Erythroblast (primary cell): Measurements from ENCODE around the gene CYP2C19.
"Not testable (repeated sequence)": the region's sequence is repeated elsewhere in the genome, so short reads cannot be mapped to it uniquely, and the experiment has no call there.

ENCODE experiments used
- DNase-seq, 2 experiments: peaks; one replicate each; lab custom pipeline; 2025; lab: John Stamatoyannopoulos, UW
- GATA1 ChIP-seq: IDR thresholded peaks from 2 replicates; pipeline ENCODE4 v1.6.1; 2011; ENCODE audit warnings: low read depth, mild to moderate bottlenecking, control low read depth, low read length, moderate library complexity
- POLR2A ChIP-seq: IDR thresholded peaks from 2 replicates; pipeline ENCODE4 v1.6.1; 2011; ENCODE audit warnings: mild to moderate bottlenecking, low read length

CYP2C19 gene

DNA sequence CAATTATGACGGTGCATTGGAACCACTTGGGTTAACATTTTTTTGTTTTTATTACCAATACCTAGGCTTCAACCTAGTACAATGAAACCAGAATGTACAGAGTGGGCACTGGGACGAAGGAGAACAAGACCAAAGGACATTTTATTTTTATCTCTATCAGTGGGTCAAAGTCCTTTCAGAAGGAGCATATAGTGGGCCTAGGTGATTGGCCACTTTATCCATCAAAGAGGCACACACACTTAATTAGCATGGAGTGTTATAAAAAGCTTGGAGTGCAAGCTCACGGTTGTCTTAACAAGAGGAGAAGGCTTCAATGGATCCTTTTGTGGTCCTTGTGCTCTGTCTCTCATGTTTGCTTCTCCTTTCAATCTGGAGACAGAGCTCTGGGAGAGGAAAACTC lies at the start of gene CYP2C19:
Gene CYP2C19, plus strand, starts transcription at position 289 of the 400 bp plus-strand sequence. Its CDS starts 25 bp downstream, at position 314.
- TF ChIP-seq POLR2A, result no peak
- no peak for TF ChIP-seq GATA1

DNA sequence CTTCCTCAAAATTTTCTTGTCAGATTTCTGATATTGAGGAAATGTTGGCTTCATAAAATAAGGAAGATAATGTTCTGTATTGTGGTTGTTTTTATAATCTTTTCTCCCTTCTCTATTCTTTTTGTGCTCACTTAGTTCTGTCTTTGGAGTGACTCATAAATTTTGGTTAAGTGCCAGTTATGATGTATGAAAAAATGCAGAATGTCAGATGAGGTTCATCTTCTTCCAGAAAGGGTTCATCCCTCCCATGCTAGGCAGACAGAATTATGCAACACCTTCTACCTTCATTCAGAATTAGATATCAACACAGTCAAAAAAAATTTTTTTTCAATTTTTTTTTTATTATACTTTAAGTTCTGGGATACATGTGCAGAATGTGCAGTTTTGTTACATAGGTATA lies 36.6 kb upstream of the CYP2C19 start:
- no peak for DNase-seq
- TF ChIP-seq GATA1 (no peak), POLR2A (no peak)

More for the DNA sequence above, at the start of gene CYP2C19:
- DNase-seq, result no peak

DNA sequence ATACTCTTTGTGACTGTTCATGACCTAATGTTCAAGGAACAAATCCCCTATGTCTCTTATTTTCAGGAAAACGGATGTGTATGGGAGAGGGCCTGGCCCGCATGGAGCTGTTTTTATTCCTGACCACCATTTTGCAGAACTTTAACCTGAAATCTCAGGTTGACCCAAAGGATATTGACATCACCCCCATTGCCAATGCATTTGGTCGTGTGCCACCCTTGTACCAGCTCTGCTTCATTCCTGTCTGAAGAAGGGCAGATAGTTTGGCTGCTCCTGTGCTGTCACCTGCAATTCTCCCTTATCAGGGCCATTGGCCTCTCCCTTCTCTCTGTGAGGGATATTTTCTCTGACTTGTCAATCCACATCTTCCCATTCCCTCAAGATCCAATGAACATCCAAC lies 27.3 kb upstream of the CYP2C19 start:
- TF ChIP-seq GATA1, result no peak
- no peak for TF ChIP-seq POLR2A
- no peak for DNase-seq

DNA sequence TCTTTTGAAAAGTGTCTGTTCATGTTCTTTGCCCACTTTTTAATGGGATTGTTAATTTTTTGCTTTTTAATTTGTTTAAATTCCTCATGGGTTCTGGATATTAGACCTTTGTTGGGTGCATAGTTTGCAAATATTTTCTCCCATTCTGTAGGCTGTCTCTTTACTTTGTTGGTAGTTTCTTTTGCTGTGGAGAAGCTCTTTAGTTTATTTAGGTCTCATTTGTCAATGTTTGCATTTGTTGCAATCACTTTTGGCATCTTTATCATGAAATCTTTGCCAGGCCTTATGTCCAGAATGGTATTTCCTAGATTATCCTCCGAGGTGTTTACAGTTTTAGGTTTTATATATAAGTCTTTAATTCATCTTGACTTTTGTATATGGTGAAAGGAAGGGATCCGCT lies 23.9 kb upstream of the CYP2C19 start:
- no peak for DNase-seq
- TF ChIP-seq GATA1 (no peak), POLR2A (no peak)

DNA sequence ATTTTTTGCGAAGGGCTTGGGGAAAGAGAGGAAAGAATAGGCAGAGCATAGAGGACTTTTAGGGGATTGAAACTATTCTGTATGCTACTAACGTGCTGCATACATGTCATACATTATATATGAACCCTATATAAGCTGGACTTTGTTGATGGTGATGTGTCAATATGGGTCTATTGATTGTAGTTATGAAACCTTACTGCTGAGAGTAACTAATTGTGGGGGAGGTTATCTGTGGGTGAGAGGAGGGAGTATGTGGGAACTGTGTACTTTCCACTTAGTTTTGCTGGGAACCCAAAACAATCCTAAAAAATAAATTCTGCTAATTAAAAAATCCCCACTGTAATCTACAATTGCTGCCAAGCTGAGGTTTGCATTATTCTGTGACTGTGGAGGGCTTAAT lies 15.3 kb upstream of the CYP2C19 start:
- no peak for TF ChIP-seq GATA1
- TF ChIP-seq POLR2A, result no peak
- no peak for DNase-seq

DNA sequence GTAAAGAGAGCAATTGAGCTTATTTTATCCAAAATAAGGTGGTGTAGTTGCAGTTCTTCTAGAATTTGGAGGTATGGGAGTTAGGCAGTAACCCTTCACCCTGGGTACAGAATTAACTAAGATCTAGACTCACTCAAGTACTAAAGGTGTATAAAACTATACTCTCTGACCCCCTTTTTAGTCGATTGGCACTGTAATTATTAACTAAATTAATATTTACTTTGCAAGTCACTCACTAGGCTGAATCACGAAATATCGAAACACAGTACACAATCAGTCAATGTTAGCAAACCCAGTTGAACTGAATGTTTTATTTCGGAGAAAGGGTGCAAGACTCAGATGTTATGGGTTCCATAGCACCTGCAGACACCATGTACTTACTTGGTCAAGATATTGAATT lies 14.6 kb upstream of the CYP2C19 start:
- TF ChIP-seq GATA1 (no peak), POLR2A (no peak)
- DNase-seq, result no peak

DNA sequence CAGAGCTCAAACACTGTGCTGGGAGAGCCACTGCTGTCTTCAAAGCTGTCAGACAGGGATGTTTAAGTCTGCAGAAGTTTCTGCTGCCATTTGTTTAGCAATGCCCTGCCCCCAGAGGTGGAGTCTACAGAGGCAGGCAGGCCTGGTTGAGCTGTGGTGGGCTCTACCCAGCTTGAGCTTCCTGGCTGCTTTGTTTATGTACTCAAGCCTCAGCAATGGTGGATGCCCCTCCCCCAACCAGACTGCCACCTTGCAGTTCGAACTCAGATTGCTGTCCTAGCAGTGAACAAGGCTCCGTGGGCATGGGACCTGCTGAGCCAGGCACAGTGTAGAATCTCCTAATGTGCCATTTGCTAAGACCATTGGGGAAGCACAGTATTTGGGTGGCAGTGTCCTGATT lies 4.6 kb upstream of the CYP2C19 start:
- DNase-seq, result no peak
- TF ChIP-seq POLR2A (no peak), GATA1 (no peak)

DNA sequence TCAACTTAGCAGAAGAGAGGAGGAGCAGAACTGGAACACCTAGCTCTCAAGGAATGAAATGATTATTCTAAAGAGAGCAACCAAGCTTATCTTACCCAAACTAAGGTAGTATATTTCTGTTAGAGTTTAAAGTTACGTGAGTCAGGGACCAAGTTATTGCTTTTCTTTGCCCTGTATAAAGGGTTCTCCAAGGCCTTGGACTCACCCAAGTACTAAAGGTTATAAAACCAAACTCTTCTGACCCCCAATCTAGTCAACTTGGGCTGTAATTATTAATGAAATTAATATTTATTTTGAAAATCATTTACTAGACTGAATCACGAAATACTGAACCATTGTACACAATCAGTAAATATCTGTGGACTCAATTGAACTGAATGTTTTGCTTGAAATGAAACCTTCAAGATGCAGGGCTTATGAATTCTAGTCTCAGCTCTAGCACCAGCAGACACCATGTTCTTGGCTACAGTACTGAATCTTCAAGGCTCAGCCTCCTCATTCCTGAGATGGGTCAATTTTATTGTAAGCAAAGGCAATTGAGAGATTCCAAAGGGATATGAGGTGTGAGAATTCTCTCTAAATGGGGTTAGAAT lies 1.8 kb upstream of the CYP2C19 start:
- no peak for DNase-seq
- TF ChIP-seq POLR2A (no peak), GATA1 (no peak)

DNA sequence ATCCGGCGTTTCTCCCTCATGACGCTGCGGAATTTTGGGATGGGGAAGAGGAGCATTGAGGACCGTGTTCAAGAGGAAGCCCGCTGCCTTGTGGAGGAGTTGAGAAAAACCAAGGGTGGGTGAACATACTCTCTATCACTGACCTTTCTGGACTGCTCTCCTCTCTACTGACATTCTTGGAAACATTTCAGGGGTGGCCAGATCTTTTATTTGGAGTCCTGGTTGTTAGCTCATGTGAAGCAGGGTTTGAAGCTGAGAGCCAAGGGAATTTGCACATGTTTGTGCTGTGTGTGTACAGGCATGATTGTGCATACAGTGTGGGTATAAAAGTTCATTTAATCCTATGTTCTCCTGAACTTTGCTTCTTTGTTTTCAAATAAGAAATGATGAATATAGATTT lies 12.9 kb downstream of the CYP2C19 start:
- DNase-seq, result not testable (repeated sequence)

DNA sequence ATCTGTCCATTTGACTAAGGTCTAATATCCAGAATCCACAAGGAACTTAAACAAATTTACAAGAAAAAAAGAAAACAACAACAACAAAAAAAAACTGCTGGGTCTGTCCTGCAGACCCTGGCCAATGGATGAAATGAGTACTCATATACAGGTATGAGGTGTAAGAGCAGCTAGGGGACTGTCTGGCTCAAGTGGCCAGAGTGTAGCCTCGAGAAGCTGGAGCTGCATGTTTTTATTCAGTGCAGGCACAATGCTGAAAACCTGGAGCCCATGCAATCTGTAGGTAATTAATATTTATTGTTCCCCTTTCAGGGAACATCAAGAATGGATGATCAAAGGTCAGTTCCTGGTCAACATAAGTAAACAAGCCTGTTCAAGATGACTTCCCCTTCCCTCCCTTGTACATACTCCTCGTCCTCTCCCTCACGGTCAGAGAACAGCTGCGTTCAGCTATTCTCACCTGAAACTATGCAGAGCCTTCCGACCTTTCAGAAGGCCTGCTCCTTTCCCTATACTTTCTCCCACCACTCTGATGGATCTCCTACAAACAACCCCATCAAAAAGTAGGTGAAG lies 15.5 kb downstream of the CYP2C19 start:
- DNase-seq, result no peak
- TF ChIP-seq POLR2A (no peak), GATA1 (no peak)

DNA sequence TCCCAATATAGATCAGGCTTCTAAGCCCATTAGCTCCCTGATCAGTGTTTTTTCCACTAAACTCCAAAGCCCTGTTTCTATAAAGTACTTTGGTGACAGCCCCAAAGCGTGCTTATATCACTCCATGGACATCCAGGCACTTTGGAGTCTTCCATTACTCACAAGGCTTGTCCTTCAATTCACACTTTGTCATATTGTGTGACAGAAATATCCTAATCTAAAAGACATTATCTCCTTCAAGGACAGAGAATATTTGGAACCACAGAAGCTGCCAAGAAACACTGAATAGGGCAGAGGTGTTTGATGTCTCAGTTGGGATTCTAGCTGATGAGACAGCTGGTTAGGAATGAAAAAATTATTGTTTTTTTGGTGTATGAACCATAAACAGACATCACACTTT lies 18.4 kb downstream of the CYP2C19 start:
- no peak for TF ChIP-seq GATA1
- TF ChIP-seq POLR2A, result no peak
- no peak for DNase-seq

DNA sequence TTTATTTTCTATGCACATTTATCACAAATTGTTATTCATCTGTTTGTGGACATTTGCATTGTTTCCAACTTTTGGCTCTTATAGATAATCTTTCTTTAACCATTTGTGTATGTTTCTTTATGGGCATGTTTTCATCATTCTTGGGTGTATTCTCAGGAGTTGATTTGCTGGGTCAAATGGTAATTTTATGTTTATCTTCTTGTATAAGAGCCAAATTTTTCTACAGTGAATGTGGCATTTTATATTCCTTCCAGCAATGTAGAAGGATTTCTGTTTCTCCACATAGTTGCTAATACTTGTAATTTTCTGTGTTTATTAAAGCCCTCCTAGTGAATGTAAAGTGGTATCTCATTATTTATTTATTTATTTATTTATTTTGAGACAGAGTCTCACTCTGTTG lies 21.8 kb downstream of the CYP2C19 start:
- no peak for DNase-seq
- no peak for TF ChIP-seq POLR2A
- no peak for TF ChIP-seq GATA1

DNA sequence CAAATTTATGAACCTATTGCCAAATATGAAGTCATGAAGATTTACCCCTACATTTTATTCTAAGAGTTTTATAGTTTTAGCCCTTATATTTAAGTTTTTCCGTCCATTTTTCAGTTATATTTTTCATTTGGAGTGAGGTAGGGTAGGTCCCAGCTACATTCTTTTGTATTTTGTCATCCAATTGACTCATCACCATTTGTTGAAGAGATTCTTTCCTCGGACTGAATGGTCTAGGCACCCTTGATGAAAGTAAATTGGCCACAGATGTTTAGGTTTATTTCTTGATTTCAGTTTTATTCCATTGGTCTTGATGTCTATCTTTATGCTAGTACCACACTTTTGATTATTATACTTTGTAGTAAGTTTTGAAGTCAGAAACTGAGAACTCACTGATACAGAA lies 22.7 kb downstream of the CYP2C19 start:
- no peak for DNase-seq
- TF ChIP-seq GATA1 (no peak), POLR2A (no peak)

DNA sequence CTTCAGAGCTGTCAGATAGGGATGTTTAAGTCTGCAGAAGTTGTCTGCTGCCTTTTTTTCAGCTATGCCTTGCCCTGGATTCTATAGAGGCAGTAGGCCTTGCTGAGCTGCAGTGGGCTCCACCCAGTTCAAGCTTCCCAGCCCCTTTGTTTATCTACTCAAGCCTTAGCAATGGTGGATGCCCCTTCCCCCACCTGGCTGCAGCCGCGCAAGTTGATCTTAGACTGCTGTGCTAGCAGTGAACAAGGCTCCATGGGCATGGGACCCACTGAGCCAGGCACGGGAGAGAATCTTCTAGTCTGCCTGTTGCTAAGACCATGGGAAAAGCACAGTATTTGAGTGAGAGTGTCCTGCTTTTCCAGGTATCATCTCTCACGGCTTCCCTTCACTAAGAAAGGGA lies 38.1 kb downstream of the CYP2C19 start:
- DNase-seq, result not testable (repeated sequence)

DNA sequence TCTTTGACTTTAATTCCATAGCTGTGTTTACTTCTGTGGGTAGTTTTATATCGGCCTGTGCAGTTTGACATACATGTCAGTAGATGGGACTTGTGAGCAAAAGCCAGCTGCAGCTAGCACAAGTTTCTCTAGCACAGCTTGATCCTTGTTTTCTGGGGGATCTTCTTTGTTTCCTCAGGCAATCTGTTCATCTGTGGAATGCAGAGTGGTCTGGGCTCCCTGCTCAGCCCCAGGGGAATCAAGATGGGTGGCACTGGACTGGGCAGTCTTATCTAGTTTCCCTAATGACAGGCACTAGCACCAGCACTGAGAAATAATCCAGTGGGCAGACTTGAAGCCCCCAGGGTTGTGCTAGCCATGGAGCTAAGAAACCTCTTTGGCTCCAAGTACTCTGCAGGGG lies 40.8 kb downstream of the CYP2C19 start:
- no peak for TF ChIP-seq GATA1
- no peak for TF ChIP-seq POLR2A
- no peak for DNase-seq

DNA sequence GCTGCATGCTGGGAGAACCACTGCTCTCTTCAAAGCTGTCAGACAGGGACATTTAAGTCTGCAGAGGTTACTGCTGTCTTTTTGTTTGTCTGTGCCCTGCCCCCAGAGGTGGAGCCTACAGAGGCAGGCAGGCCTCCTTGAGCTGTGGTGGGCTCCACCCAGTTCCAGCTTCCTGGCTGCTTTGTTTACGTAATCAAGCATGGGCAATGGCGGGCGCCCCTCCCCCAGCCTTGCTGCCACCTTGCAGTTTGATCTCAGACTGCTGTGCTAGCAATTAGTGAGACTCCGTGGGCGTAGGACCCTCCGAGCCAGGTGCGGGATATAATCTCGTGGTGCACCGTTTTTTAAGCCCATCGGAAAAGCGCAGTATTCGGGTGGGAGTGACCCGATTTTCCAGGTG lies 67.5 kb downstream of the CYP2C19 start:
- not testable (repeated sequence) for DNase-seq
